22Rv1 (cell line): ENCODE measurements around the gene WDR72.

Experiments
- H3K27ac ChIP-seq: fragments of 450-650 bp; 2 replicates; pipeline ENCODE4 v1.5.1; 2017
- CTCF ChIP-seq: fragments of 450-650 bp; IDR thresholded peaks from 2 replicates; pipeline ENCODE4 v1.5.1; 2017; ENCODE audit warnings: mild to moderate bottlenecking
- ZFX ChIP-seq: fragments of 450-650 bp; IDR thresholded peaks from 2 replicates; pipeline ENCODE4 v1.6.1; 2017; ENCODE audit warnings: antibody characterized with exemption, borderline replicate concordance

The WDR72 gene

GRCh38 chr15:53695365-53695764, 64.1 kb downstream of the WDR72 start:
- no peak for TF ChIP-seq CTCF
- TF ChIP-seq ZFX = no peak
- no peak overlapping the region for H3K27ac ChIP-seq

- no peak overlapping the region for H3K27ac ChIP-seq
- TF ChIP-seq ZFX (no peak), CTCF (no peak)
Observed at GRCh38 chr15:53694476-53694874, 65.0 kb downstream of the WDR72 start.

GRCh38 chr15:53693729-53694475, 65.6 kb downstream of the WDR72 start:
- TF ChIP-seq ZFX = no peak
- no peak for TF ChIP-seq CTCF
- no peak overlapping the region for H3K27ac ChIP-seq

- peak overlapping the region; percentile 66 for H3K27ac ChIP-seq
Observed at GRCh38 chr15:53684162-53684561, 75.3 kb downstream of the WDR72 start.

- no peak for TF ChIP-seq CTCF
- TF ChIP-seq ZFX = no peak
- no peak overlapping the region for H3K27ac ChIP-seq
Observed at GRCh38 chr15:53681056-53681455, 78.4 kb downstream of the WDR72 start.

GRCh38 chr15:53675832-53676231, 83.6 kb downstream of the WDR72 start:
- H3K27ac ChIP-seq = no peak overlapping the region
- TF ChIP-seq CTCF = no peak
- TF ChIP-seq ZFX = no peak

- H3K27ac ChIP-seq = no peak overlapping the region
- no peak for TF ChIP-seq CTCF
- no peak for TF ChIP-seq ZFX
Observed at GRCh38 chr15:53671545-53671944, 87.9 kb downstream of the WDR72 start.

- TF ChIP-seq CTCF = no peak
- no peak for TF ChIP-seq ZFX
- no peak overlapping the region for H3K27ac ChIP-seq
Observed at GRCh38 chr15:53670701-53671100, 88.8 kb downstream of the WDR72 start.
